PC-3 (cell line): Measurements from ENCODE around the gene LRPAP1. TPM values are rescaled to one million over a fixed set of nuclear protein-coding genes. Genes with fewer than 3 reads are reported as not detected.

Experiments
- ATAC-seq: fragments of 200-7000 bp; cut with Tn5 transposase; 2 replicates; pipeline ENCODE4 v1.9.1; 2020; ENCODE audit warnings: mild to moderate bottlenecking, moderate library complexity
- BruUV-seq: library from RNA; stranded (reverse); fragments of 400-500 nt; replicated peaks from 2 replicates; lab custom pipeline; 2021; lab: Mats Ljungman, UMichigan
- CTCF ChIA-PET: fragments of 300-600 bp; sonication (Branson Sonifier 250); formaldehyde crosslinking; loops from one replicate; lab custom pipeline; 2022; ENCODE audit warnings: antibody characterized with exemption; lab: Charles Lee
- POLR2A ChIA-PET: fragments of 300-600 bp; sonication (Branson Sonifier 250); formaldehyde crosslinking; loops from one replicate; lab custom pipeline; 2022; ENCODE audit warnings: antibody characterized with exemption; ENCODE audit not compliant: unreplicated experiment; lab: Charles Lee
- DNase-seq: peaks from one replicate; pipeline ENCODE4 v3.0.0-alpha.2; 2015
- H2AFZ ChIP-seq: fragments of 300-600 bp; sonication (generic); 2 replicates; pipeline ENCODE4 v1.6.0; 2016; ENCODE audit warnings: antibody characterized with exemption, low read length
- H3F3A ChIP-seq: fragments of 300-600 bp; sonication (generic); one replicate; pipeline ENCODE4 v1.6.0; 2017; ENCODE audit warnings: antibody characterized with exemption, low read length, control low read depth, mild to moderate bottlenecking; ENCODE audit not compliant: unreplicated experiment
- H3K27ac ChIP-seq: fragments of 300-600 bp; sonication (generic); 2 replicates; pipeline ENCODE4 v1.5.1; 2016; ENCODE audit warnings: mild to moderate bottlenecking, low read length
- H3K27me3 ChIP-seq: fragments of 300-600 bp; sonication (generic); 2 replicates; pipeline ENCODE4 v1.6.1; 2016; ENCODE audit warnings: low read length, mixed read lengths
- H3K36me3 ChIP-seq: fragments of 300-600 bp; sonication (generic); 2 replicates; pipeline ENCODE4 v1.6.1; 2016; ENCODE audit warnings: low read depth, mixed run types, low read length, mixed read lengths
- H3K4me1 ChIP-seq: fragments of 300-600 bp; sonication (generic); 2 replicates; pipeline ENCODE4 v1.5.1; 2016; ENCODE audit warnings: low read length; ENCODE audit not compliant: insufficient read depth
- H3K4me2 ChIP-seq: fragments of 300-600 bp; sonication (generic); 2 replicates; pipeline ENCODE4 v1.6.0; 2016; ENCODE audit warnings: low read length
- H3K4me3 ChIP-seq: fragments of 300-600 bp; sonication (generic); 2 replicates; pipeline ENCODE4 v1.5.1; 2016; ENCODE audit warnings: mild to moderate bottlenecking, low read length, mixed read lengths
- H3K79me2 ChIP-seq: fragments of 300-600 bp; sonication (generic); 2 replicates; pipeline ENCODE4 v1.6.1; 2017; ENCODE audit warnings: low read length, mixed read lengths
- H3K9ac ChIP-seq: fragments of 300-600 bp; sonication (generic); 2 replicates; pipeline ENCODE4 v1.6.0; 2016; ENCODE audit warnings: mild to moderate bottlenecking, low read length
- H3K9me2 ChIP-seq: fragments of 300-600 bp; sonication (generic); replicated peaks from 2 replicates; pipeline ENCODE4 v1.6.1; 2016; ENCODE audit warnings: mixed run types, low read length, mixed read lengths
- H3K9me3 ChIP-seq: fragments of 300-600 bp; sonication (generic); 2 replicates; pipeline ENCODE4 v1.6.1; 2016; ENCODE audit warnings: low read length, mixed read lengths
- H4K20me1 ChIP-seq: fragments of 300-600 bp; sonication (generic); 2 replicates; pipeline ENCODE4 v1.6.1; 2016; ENCODE audit warnings: low read length, mixed read lengths
- EZH2 ChIP-seq: fragments of 300-600 bp; sonication (generic); IDR thresholded peaks from one replicate; pipeline ENCODE4 v1.6.1; 2017; ENCODE audit warnings: antibody characterized with exemption, mild to moderate bottlenecking, low read length; ENCODE audit not compliant: unreplicated experiment
- EZH2phosphoT487 ChIP-seq: fragments of 300-600 bp; sonication (generic); IDR thresholded peaks from 2 replicates; pipeline ENCODE4 v1.6.1; 2018; ENCODE audit warnings: mild to moderate bottlenecking, antibody characterized with exemption, low read length, borderline replicate concordance
- intact Hi-C: fragments of 100-400 bp; cut with micrococcal nuclease; formaldehyde crosslinking; loops from 2 replicates; pipeline ENCODE4 v1.9.0; 2023
- total RNA-seq: library from RNA; depleted of rRNA; stranded (reverse); fragments of >200 nt; gene quantifications from 2 replicates; pipeline ENCODE4 v1.2.3, GENCODE V29; 2014
- TF ChIP-seq, protein P1 (sequence below): fragments of 300-600 bp; sonication (generic); conservative IDR thresholded peaks from 2 replicates; pipeline ENCODE4 v1.5.1; 2017; ENCODE audit warnings: antibody characterized with exemption, low read depth, mild to moderate bottlenecking, low read length

Gene LRPAP1
- total RNA-seq, 1 experiment from 2014 or later: 133 TPM

DNA sequence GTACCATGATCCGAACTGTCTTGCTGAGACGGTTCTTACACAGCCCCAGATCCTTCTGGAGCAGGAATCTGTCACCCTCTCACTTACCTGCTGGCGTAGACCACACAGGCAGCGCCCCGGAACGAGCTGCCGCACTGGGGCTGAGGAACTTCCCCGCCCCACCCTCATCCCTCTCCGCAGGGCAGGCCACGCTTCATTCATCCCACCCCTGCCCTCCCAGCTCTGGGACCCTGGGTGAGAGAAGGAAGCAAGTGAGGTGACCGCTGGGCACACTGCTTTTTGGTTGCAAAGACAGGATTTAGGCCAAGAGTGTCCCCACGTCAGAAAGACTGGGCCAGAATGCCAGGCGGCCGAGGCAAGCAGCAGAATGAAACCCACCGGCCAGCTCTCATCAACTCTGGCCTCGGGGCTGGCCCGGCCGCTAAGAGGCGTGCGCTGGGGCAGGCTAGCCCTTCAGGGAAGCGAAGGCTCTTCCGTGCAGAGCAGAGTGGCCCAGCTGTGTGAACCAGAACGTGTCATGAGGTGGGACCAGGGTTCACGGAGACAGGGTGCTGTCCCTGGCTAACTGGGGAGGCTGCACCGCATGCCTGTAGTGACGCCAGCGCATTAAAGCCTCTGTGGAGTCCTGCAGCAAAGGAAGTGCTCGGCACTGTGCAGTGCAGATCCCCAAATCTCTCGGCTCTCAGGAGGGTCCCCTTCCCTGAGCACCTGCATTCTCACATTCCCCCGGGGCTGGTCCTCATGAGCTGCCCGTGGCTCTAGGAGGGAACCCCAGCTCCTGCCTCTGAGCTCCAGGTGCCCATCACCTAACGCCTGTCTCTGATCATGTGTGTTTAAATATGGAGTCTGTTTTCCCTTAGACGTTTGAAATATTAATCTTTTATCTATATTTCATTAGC, 6.4 kb downstream of the LRPAP1 start:
- Histone ChIP-seq H2AFZ (no peak overlapping the region), H3K9me3 (no peaks in the 10 kb centered on the region), H4K20me1 (peaks cover 8% of the 10 kb centered on the region; the same call in 1 of the 2 replicates), H3K27ac (no peak overlapping the region), H3K4me2 (no peak overlapping the region), H3K4me1 (peaks cover 7% of the 10 kb centered on the region; the same call in 1 of the 2 replicates), H3K36me3 (no peaks in the 10 kb centered on the region; the same call in 1 of the 2 replicates), H3K79me2 (peaks cover 30% of the 10 kb centered on the region), H3F3A (no peaks in the 10 kb centered on the region), H3K9me2 (no peaks in the 10 kb centered on the region), H3K9ac (no peak overlapping the region), H3K4me3 (no peak overlapping the region), H3K27me3 (no peaks in the 10 kb centered on the region)
- ChIA-PET POLR2A (no interaction called here), CTCF (no interaction called here)
- DNase-seq (no peak), ATAC-seq (no peak)
- TF ChIP-seq EZH2: no peak
- intact Hi-C loops: no loop called here
- BruUV-seq: no TSS peak

- no TSS peak for BruUV-seq
- intact Hi-C loops: no loop called here
- POLR2A ChIA-PET: no interaction called here
- no peaks in the 10 kb centered on the region for H3K4me1 ChIP-seq
- no peak overlapping the region for H2AFZ ChIP-seq
- DNase-seq: no peak
- no peaks in the 10 kb centered on the region for H3K9me3 ChIP-seq
- H3K36me3 ChIP-seq: no peaks in the 10 kb centered on the region; the same call in 1 of the 2 replicates
- no peak overlapping the region for H3K27ac ChIP-seq
- no peaks in the 10 kb centered on the region for H3F3A ChIP-seq
- H3K9ac ChIP-seq: no peak overlapping the region
- no peaks in the 10 kb centered on the region for H4K20me1 ChIP-seq
- CTCF ChIA-PET: no interaction called here
- no peaks in the 10 kb centered on the region for H3K9me2 ChIP-seq
- TF ChIP-seq EZH2phosphoT487 (no peak), EZH2 (no peak)
- TF ChIP-seq, protein P1, sequence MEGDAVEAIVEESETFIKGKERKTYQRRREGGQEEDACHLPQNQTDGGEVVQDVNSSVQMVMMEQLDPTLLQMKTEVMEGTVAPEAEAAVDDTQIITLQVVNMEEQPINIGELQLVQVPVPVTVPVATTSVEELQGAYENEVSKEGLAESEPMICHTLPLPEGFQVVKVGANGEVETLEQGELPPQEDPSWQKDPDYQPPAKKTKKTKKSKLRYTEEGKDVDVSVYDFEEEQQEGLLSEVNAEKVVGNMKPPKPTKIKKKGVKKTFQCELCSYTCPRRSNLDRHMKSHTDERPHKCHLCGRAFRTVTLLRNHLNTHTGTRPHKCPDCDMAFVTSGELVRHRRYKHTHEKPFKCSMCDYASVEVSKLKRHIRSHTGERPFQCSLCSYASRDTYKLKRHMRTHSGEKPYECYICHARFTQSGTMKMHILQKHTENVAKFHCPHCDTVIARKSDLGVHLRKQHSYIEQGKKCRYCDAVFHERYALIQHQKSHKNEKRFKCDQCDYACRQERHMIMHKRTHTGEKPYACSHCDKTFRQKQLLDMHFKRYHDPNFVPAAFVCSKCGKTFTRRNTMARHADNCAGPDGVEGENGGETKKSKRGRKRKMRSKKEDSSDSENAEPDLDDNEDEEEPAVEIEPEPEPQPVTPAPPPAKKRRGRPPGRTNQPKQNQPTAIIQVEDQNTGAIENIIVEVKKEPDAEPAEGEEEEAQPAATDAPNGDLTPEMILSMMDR: no peak
- H3K4me2 ChIP-seq: no peak overlapping the region
- peaks cover 22% of the 10 kb centered on the region for H3K79me2 ChIP-seq
- no peaks in the 10 kb centered on the region for H3K27me3 ChIP-seq
- ATAC-seq: no peak
- H3K4me3 ChIP-seq: no peak overlapping the region
Measured at GRCh38 chr4:3524920-3525319, 7.3 kb downstream of the LRPAP1 start.

DNA sequence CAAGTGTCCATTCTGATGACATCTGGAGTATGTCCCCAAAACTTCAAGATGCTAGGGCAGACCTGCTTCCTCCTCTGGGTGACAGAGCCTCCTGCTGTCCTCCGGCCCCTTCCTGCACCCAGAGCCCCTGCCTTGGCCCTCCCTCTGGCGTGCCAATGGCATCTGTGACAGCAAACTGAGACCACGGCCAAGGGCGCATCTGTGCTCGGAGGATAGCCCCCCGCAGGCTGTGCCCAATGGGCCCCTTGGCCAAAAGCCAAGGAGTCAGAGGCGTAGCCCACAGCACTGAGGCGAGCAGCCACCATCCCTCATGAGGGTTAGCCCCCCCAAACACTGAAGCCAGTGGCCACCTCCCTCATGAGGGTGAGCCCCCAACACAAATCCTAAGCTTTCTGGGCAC, 7.9 kb downstream of the LRPAP1 start:
- Histone ChIP-seq H3K9me3 (no peaks in the 10 kb centered on the region), H3K27ac (no peak overlapping the region), H3K4me3 (no peak overlapping the region), H2AFZ (no peak overlapping the region), H3K9me2 (no peaks in the 10 kb centered on the region), H3K36me3 (no peaks in the 10 kb centered on the region; the same call in 1 of the 2 replicates), H3K4me2 (no peak overlapping the region), H4K20me1 (no peaks in the 10 kb centered on the region), H3K4me1 (no peaks in the 10 kb centered on the region), H3K9ac (no peak overlapping the region), H3F3A (no peaks in the 10 kb centered on the region), H3K79me2 (peaks cover 16% of the 10 kb centered on the region), H3K27me3 (no peaks in the 10 kb centered on the region)
- no TSS peak for BruUV-seq
- TF ChIP-seq EZH2phosphoT487 (no peak), EZH2 (no peak)
- TF ChIP-seq, protein P1: no peak
- ChIA-PET POLR2A (no interaction called here), CTCF (no interaction called here)
- intact Hi-C loops: no loop called here
- no peak for ATAC-seq
- no peak for DNase-seq
